ENCODE data around the gene PLA2G2F.

Gene PLA2G2F

GRCh38 chr1:20169932-20170331 is 30.8 kb downstream of the PLA2G2F start:
- no peak for TF ChIP-seq CTCF (IDR thresholded peaks at IDR 0.05; ENCODE audit: unreplicated experiment in 3 of 3)
- H3K4me3 Mint-ChIP-seq, result no peak overlapping the region
- peaks cover 18% of the 10 kb centered on the region for H3K4me1 Mint-ChIP-seq
- H3K27ac Mint-ChIP-seq, result no peak overlapping the region
- H3K36me3 Mint-ChIP-seq (ENCODE audit: low read depth), result no peaks in the 10 kb centered on the region
- H3K27me3 Mint-ChIP-seq (ENCODE audit: low read depth), result peaks cover 10% of the 10 kb centered on the region
- peaks cover 4% of the 10 kb centered on the region for H3K9me3 Mint-ChIP-seq

GRCh38 chr1:20172033-20172590 is 33.0 kb downstream of the PLA2G2F start:
- H3K36me3 Mint-ChIP-seq (ENCODE audit: low read depth), result no peaks in the 10 kb centered on the region
- TF ChIP-seq CTCF (IDR thresholded peaks at IDR 0.05; ENCODE audit: unreplicated experiment in 3 of 3), result no peak
- H3K4me1 Mint-ChIP-seq, result peaks cover 16% of the 10 kb centered on the region
- H3K27me3 Mint-ChIP-seq (ENCODE audit: low read depth), result no peaks in the 10 kb centered on the region
- no peak overlapping the region for H3K4me3 Mint-ChIP-seq
- no peak overlapping the region for H3K27ac Mint-ChIP-seq
- no peaks in the 10 kb centered on the region for H3K9me3 Mint-ChIP-seq

DNA sequence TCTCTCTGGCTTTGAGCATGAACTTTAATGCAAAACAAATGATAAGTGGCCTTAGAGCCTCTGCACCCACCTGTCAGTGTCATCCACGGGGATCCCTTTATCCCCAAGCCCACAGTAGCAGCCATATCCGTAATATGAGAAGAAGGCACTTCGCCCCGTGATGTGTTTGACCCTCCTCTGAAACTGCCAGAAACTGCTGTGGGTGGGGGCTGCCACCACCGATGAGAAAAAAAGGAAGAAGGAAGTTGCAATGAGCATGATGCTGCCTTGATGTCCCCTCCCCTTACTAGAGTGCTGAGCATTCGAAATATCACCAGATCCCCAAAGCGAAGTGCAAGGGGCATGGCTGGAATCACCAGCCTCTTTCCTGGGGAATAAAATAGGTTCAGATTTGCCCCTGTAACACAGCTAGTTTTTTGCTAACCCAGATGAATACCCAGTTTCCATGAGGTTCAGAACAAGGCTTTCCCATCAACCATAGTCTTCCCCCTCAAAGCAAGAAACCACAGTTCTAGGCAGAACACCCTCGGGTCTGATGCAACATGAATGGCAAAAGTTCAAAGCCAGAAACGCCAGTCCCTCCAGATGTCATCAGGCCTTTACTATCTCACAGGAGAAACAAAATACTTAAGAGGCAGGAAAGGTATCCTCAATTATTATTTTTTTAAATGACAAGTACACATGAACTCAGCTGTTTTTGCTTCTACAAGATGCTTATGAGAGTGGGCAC is 36.0 kb downstream of the PLA2G2F start:
- Mint-ChIP-seq H3K27ac (no peak overlapping the region), H3K36me3 (ENCODE audit: low read depth) (no peaks in the 10 kb centered on the region), H3K4me1 (peaks cover 12% of the 10 kb centered on the region), H3K9me3 (no peaks in the 10 kb centered on the region), H3K4me3 (no peak overlapping the region), H3K27me3 (ENCODE audit: low read depth) (peaks cover 8% of the 10 kb centered on the region)
- no peak for TF ChIP-seq CTCF (IDR thresholded peaks at IDR 0.05; ENCODE audit: unreplicated experiment in 3 of 3)

GRCh38 chr1:20178634-20179370 is 39.7 kb downstream of the PLA2G2F start:
- TF ChIP-seq CTCF (IDR thresholded peaks at IDR 0.05; ENCODE audit: unreplicated experiment in 3 of 3), result no peak
- Mint-ChIP-seq H3K27ac (no peak overlapping the region), H3K36me3 (ENCODE audit: low read depth) (no peaks in the 10 kb centered on the region), H3K4me3 (no peak overlapping the region), H3K27me3 (ENCODE audit: low read depth) (peaks cover 8% of the 10 kb centered on the region), H3K4me1 (peaks cover 12% of the 10 kb centered on the region), H3K9me3 (no peaks in the 10 kb centered on the region)

DNA sequence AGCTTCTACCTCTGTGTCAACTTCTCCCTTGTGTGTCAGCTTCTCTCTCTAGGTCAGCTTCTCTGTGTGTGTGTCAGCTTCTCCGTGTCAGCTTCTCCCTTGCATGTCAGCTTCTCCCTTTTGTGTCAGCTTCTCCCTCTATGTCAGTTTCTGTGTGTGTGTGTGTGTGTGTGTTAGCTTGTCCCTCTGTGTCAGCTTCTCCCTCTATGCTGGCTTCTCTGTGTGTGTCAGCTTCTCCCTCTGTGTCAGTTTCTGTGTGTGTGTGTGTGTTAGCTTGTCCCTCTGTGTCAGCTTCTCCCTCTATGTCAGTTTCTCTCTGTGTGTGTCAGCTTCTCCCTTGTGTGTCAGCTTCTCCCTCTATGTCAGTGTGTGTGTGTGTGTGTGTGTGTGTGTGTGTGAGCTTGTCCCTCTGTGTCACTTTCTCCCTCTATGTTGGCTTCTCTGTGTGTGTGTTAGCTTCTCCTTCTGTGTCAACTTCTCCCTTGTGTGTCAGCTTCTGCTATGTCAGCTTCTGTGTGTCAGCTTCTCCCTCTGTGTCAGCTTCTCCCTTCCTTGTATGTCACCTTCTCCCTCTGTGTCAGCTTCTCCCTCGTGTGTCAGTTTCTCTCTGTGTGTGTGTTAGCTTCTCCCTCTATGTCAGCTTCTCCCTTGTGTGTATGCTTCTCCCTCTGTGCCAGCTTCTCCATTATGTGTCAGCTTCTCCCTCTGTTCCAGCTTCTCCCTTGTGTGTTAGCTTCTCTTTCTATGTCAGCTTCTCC is 40.4 kb downstream of the PLA2G2F start:
- Mint-ChIP-seq H3K27ac (no peak overlapping the region), H3K27me3 (ENCODE audit: low read depth) (peaks cover 12% of the 10 kb centered on the region), H3K4me1 (peaks cover 16% of the 10 kb centered on the region), H3K36me3 (ENCODE audit: low read depth) (no peaks in the 10 kb centered on the region), H3K9me3 (no peaks in the 10 kb centered on the region), H3K4me3 (no peak overlapping the region)
- no peak for TF ChIP-seq CTCF (IDR thresholded peaks at IDR 0.05; ENCODE audit: unreplicated experiment in 3 of 3)

Data from nephron (organoid).